Measurements from ENCODE around the gene PRPF19. TPM values are rescaled to one million over a fixed set of nuclear protein-coding genes. Genes with fewer than 3 reads are reported as not detected.

Gene PRPF19
- polyA plus RNA-seq, 1 of the 3 experiments (the other 2 are of a cell fraction): 58.9 TPM

GRCh38 chr11:60954421-60954820 is 48.0 kb upstream of the PRPF19 start:
- Histone ChIP-seq H3K4me2 (no peak overlapping the region), H3K4me3 (ENCODE audit: low read depth in 2 of 2, low read length in 1 of 2) (no peak overlapping the region), H3K9me2 (no peaks in the 10 kb centered on the region), H3K9me3 (no peaks in the 10 kb centered on the region), H2AFZ (ENCODE audit: low read depth) (no peak overlapping the region), H3K9ac (no peak overlapping the region), H3K36me3 (replicated peaks in 1 of 2; ENCODE audit: control insufficient read depth in 1 of 2, insufficient read depth in 2 of 2, low read length in 1 of 2) (no peaks in the 10 kb centered on the region), H3F3A (replicated peaks; ENCODE audit: insufficient read depth) (no peaks in the 10 kb centered on the region), H4K20me1 (ENCODE audit: insufficient read depth) (no peaks in the 10 kb centered on the region), H3K27ac (ENCODE audit: low read depth in 2 of 2, low read length in 1 of 2) (no peak overlapping the region), H3K4me1 (ENCODE audit: control insufficient read depth in 1 of 2, insufficient read depth in 2 of 2, low read depth in 1 of 2, low read length in 1 of 2) (no peaks in the 10 kb centered on the region), H3K27me3 (ENCODE audit: insufficient read depth) (no peaks in the 10 kb centered on the region; the same call in 1 of the 2 replicates), H3K79me2 (ENCODE audit: insufficient read depth) (no peaks in the 10 kb centered on the region)
- TF ChIP-seq REST (IDR thresholded peaks at IDR 0.05; ENCODE audit: low read depth, low read length): no peak
- TF ChIP-seq SMC3 (IDR thresholded peaks at IDR 0.05; ENCODE audit: low read depth, low read length): no peak
- TF ChIP-seq FOXM1 (IDR thresholded peaks at IDR 0.05; ENCODE audit: low read depth): no peak
- TF ChIP-seq EZH2phosphoT487 (IDR thresholded peaks at IDR 0.05; ENCODE audit: borderline replicate concordance, low read depth): no peak
- no peak for TF ChIP-seq MAX (IDR thresholded peaks at IDR 0.05; ENCODE audit: low read depth)
- TF ChIP-seq FOSL2 (IDR thresholded peaks at IDR 0.05; ENCODE audit: borderline replicate concordance, low read depth): no peak
- no peak for TF ChIP-seq YY1 (IDR thresholded peaks at IDR 0.05; ENCODE audit: low read depth)
- DNase-seq: no peak
- CTCF ChIA-PET: interaction anchor here (1.0 to 1.6 kb wide), 2 partner anchors 8 to 123 kb away, joined by 4 to 5 read pairs; no protein-coding TSS in a partner anchor
- POLR2A ChIA-PET: no interaction called here
- WGBS (ENCODE audit: low lambda C conversion rate): 62% methylated on average over 5 of the region's 5 CpGs

DNA sequence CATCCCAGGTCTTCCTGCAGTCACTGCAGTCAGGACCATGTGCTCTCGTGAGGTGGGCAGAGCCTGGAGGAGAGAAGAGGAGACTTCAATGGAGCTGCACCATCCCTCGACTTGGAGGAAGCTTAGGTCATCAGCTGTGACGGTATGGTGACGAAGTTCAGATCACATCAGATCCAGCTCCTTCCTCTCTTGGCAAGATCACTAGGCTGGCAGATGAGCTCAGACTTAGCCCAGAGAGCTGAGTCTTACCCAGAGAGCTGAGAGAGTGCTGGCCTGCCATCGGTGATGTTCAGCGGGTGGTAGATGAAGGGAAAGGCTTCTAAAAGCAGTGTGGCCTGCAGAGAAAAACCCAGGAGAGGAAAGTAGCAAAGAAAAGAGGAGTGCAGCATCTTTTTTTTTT is 47.4 kb upstream of the PRPF19 start:
- 65% methylated on average over 6 of the region's 6 CpGs for WGBS (ENCODE audit: low lambda C conversion rate)
- Histone ChIP-seq H2AFZ (ENCODE audit: low read depth) (no peak overlapping the region), H3K27me3 (ENCODE audit: insufficient read depth) (no peaks in the 10 kb centered on the region), H3K4me2 (no peak overlapping the region), H3K4me3 (ENCODE audit: low read depth in 2 of 2, low read length in 1 of 2) (no peak overlapping the region), H3K9me2 (no peaks in the 10 kb centered on the region), H3K4me1 (ENCODE audit: control insufficient read depth in 1 of 2, insufficient read depth in 2 of 2, low read depth in 1 of 2, low read length in 1 of 2) (no peaks in the 10 kb centered on the region), H3K36me3 (replicated peaks in 1 of 2; ENCODE audit: control insufficient read depth in 1 of 2, insufficient read depth in 2 of 2, low read length in 1 of 2) (no peaks in the 10 kb centered on the region), H3F3A (replicated peaks; ENCODE audit: insufficient read depth) (no peaks in the 10 kb centered on the region), H3K27ac (ENCODE audit: low read depth in 2 of 2, low read length in 1 of 2) (no peak overlapping the region), H4K20me1 (ENCODE audit: insufficient read depth) (no peaks in the 10 kb centered on the region), H3K9ac (no peak overlapping the region), H3K9me3 (no peaks in the 10 kb centered on the region), H3K79me2 (ENCODE audit: insufficient read depth) (no peaks in the 10 kb centered on the region)
- CTCF ChIA-PET: interaction anchor here (1.0 kb wide), 1 partner anchor 9 kb away, joined by 4 read pairs; no protein-coding TSS in a partner anchor
- no peak for DNase-seq
- POLR2A ChIA-PET: no interaction called here
- TF ChIP-seq, protein P1, sequence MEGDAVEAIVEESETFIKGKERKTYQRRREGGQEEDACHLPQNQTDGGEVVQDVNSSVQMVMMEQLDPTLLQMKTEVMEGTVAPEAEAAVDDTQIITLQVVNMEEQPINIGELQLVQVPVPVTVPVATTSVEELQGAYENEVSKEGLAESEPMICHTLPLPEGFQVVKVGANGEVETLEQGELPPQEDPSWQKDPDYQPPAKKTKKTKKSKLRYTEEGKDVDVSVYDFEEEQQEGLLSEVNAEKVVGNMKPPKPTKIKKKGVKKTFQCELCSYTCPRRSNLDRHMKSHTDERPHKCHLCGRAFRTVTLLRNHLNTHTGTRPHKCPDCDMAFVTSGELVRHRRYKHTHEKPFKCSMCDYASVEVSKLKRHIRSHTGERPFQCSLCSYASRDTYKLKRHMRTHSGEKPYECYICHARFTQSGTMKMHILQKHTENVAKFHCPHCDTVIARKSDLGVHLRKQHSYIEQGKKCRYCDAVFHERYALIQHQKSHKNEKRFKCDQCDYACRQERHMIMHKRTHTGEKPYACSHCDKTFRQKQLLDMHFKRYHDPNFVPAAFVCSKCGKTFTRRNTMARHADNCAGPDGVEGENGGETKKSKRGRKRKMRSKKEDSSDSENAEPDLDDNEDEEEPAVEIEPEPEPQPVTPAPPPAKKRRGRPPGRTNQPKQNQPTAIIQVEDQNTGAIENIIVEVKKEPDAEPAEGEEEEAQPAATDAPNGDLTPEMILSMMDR (IDR thresholded peaks at IDR 0.05): no peak
- TF ChIP-seq, protein P2, sequence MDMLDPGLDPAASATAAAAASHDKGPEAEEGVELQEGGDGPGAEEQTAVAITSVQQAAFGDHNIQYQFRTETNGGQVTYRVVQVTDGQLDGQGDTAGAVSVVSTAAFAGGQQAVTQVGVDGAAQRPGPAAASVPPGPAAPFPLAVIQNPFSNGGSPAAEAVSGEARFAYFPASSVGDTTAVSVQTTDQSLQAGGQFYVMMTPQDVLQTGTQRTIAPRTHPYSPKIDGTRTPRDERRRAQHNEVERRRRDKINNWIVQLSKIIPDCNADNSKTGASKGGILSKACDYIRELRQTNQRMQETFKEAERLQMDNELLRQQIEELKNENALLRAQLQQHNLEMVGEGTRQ (IDR thresholded peaks at IDR 0.05; ENCODE audit: borderline replicate concordance, low read depth, low read length): no peak
- TF ChIP-seq, protein P3, sequence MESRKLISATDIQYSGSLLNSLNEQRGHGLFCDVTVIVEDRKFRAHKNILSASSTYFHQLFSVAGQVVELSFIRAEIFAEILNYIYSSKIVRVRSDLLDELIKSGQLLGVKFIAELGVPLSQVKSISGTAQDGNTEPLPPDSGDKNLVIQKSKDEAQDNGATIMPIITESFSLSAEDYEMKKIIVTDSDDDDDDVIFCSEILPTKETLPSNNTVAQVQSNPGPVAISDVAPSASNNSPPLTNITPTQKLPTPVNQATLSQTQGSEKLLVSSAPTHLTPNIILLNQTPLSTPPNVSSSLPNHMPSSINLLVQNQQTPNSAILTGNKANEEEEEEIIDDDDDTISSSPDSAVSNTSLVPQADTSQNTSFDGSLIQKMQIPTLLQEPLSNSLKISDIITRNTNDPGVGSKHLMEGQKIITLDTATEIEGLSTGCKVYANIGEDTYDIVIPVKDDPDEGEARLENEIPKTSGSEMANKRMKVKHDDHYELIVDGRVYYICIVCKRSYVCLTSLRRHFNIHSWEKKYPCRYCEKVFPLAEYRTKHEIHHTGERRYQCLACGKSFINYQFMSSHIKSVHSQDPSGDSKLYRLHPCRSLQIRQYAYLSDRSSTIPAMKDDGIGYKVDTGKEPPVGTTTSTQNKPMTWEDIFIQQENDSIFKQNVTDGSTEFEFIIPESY (IDR thresholded peaks at IDR 0.05; ENCODE audit: borderline replicate concordance, low read depth): no peak
- TF ChIP-seq GATA2 (CRISPR knock-in tag; IDR thresholded peaks at IDR 0.05) (no peak), SMC3 (IDR thresholded peaks at IDR 0.05; ENCODE audit: low read depth, low read length) (no peak), REST (IDR thresholded peaks at IDR 0.05; ENCODE audit: low read depth, low read length) (no peak), MAX (IDR thresholded peaks at IDR 0.05; ENCODE audit: low read depth) (no peak), ELF1 (IDR thresholded peaks at IDR 0.05) (no peak), JUND (IDR thresholded peaks at IDR 0.05) (no peak)
